HT1080 (cell line): Measurements from ENCODE around the gene KLF13. TPM values are rescaled to one million over a fixed set of nuclear protein-coding genes. Genes with fewer than 3 reads are reported as not detected.

Experiments used
- DNase-seq: peaks from one replicate; pipeline ENCODE4 v3.0.0-alpha.2; 2015; ENCODE audit warnings: low read depth
- total RNA-seq: library from RNA; depleted of rRNA; stranded (reverse); fragments of >200 nt; shearing (Covaris generic); gene quantifications from 2 replicates; pipeline ENCODE4 v1.2.3, GENCODE V29; 2014

The KLF13 gene
- total RNA-seq, 1 experiment from 2014 or later = 10.5 TPM

GRCh38 chr15:31298707-31299172 is 27.9 kb upstream of the KLF13 start:
- no peak for DNase-seq

- no peak for DNase-seq
Observed at GRCh38 chr15:31300208-31300661, 26.4 kb upstream of the KLF13 start.

GRCh38 chr15:31300981-31301672 is 25.5 kb upstream of the KLF13 start:
- no peak for DNase-seq

- no peak for DNase-seq
Observed at GRCh38 chr15:31301673-31301990, 25.0 kb upstream of the KLF13 start.

- no peak for DNase-seq
Observed at GRCh38 chr15:31302029-31302657, 24.5 kb upstream of the KLF13 start.

DNA sequence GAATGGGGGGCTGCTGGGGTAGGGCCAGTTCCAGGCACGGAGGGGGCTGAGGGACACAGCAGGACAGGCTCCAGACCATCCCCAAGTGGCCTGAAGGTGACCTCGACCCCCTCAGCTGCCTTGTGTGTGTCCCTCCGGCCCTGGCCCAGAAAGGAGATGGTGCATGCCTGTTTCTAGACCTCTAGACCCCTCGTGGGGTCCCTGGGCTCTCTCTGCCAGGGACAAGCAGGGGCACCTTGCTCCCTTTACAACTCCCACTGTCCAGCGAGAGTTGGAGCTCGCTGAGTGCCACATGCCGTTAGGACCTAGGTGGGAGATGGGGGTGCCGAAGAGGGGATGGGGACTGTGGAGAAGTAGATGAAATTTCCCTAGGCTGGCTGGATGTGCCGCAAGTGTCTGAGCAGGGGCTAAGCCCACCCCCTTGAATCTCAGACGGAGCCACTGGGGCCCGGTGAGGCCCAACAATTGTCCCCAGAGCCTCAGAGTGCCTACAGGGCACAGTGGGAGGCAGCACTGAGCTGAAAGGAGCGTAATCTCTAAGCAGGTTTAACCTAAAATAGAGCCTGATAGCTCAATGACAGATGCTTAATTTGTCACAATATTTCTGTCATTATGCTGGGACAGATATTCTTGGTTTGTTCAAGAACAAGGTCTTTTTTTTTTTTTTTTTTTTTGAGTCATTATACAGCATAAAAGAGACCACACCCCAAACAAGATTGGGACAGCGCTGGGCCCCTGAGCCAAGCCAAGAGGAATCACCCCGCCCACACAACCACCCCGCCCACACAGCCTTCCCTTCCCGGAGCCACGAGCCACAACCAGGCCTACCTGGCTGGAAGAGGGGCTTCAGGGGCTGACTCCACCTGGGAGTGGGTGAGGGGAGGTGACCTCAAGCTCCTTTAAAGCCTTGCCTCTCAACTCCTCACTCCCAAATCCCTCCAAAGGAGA is 23.6 kb upstream of the KLF13 start:
- DNase-seq = no peak

GRCh38 chr15:31303726-31304648 is 22.6 kb upstream of the KLF13 start:
- no peak for DNase-seq

DNA sequence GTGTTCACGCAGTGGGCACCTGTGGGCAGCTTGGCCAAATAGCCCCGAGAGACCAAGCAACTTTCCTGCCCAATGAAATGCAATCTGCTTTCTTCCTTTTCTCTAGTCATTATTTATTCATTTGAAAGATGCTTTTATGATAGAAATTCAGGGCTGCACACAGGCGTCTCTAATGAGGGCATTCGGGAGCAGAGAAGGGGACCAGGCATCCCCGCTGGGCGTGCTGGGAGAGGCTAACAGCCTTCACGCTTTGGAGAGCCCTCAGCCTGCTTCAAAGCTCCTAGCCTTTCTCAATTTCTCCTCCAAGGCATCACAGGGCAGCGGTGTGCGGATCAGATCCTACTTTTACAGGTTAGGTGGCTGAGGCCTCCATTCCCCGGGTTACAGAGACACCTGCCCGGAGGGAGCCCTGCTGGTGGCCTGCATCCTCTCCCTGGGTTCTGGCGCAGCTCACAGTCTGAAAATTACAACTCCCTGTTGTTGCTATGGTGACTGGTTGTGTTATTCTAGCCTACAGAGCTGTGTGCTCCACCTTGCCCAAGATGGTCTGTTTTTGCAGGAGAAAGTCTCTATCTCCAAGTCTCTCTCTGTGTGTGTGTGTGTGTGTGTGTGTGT is 21.8 kb upstream of the KLF13 start:
- DNase-seq = no peak

- DNase-seq = no peak
Observed at GRCh38 chr15:31305375-31305774, 21.3 kb upstream of the KLF13 start.

GRCh38 chr15:31305796-31306425 is 20.7 kb upstream of the KLF13 start:
- no peak for DNase-seq

- no peak for DNase-seq
Observed at GRCh38 chr15:31306426-31307269, 20.0 kb upstream of the KLF13 start.

DNA sequence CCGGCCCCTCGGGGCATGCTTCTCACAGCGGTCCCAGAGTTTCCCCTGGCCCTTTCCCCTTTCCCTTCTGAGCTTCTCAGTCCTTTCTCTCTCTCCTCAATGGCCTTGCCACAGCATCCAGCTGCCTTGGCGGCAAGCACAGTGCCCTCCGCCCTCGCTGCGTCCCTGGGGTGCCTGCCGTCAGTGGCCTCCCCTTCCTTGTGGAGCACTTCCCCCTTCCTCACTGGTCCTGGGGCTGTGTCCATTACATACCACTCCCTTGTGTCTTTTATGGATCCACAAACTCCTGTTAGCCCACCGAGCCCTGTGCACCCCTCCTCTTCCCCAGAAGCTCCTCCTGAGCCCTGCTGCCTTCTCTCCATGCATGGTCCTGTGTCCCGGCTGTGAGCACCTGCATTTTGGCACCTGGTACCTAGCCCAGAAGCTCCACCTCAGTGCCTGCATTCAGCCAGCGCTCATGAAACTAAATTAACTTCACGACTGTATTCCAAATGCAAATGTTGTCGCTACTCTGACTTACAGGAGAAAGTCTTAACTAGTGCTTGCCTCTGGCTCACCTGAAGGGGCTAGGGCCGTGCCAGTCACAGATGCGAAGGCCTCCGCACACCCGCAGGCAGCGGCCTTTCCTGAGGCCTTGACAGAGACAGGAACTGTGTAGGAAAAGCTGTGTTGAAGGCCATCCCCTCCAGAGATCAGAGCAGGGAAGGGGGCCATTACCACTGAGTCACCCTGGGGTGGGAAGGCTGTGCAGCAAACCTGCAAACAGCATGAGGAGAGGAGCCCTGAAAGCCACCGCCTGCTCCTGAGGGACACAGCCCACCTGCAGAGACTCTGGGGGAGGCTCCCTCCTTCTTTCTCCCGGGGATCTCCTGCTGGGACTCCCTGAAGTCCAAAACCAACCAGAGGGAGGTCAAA is 19.1 kb upstream of the KLF13 start:
- DNase-seq = no peak

DNA sequence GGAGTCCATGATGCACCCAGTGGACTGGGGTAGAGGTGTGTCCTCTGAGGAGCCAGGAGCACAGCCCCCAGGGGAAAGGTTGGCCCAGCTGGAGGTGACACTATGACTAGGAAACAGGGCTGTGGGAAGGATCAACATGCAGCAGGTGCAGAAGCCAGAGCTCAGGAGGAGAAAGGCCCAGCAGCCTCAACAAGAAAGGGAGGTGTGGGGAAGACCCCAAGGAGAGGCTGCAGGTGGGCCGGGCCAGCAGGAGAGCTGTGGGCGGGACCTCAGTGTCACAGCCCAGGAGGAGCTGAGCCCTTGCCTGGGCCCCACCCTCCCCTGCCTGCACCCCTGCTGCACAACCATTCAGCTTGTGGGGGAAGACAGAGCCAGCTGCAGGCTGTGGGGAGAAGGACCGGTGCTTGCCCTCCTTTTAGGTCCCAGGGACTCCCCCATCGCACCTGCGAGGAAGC is 18.4 kb upstream of the KLF13 start:
- no peak for DNase-seq

DNA sequence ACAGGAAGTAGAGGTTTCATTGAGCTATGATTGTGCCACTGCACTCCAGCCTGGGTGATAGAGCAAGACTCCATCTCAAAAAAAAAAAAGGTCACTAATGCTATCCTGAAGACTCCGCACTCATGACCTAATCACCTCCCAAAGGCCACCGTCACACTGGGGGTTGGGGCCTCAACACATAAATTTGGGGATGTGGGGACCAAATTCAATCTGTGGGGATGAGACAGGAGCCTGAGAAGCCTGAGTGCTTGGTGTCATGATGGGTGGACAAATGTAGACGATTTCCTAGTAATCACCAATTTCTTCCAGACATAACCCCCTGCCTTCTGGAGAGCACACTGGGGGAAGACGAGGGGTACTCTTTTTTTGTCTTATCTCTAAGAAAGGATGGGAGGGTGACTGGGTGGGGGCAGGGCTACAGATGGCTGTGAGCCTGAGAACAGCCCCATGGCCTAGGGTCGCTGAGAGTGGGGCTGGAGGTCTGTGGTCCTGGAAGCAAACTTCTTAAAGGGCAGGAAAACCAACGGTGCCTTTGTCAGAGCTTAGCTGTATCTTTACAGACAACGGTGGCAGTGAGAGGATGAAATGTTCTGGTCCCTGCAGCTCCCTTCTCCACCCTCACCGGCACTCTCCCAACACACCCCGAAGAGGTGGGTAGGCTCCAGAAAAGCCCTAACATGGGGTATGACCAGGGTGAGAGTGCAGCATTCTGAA is 16.6 kb upstream of the KLF13 start:
- no peak for DNase-seq

DNA sequence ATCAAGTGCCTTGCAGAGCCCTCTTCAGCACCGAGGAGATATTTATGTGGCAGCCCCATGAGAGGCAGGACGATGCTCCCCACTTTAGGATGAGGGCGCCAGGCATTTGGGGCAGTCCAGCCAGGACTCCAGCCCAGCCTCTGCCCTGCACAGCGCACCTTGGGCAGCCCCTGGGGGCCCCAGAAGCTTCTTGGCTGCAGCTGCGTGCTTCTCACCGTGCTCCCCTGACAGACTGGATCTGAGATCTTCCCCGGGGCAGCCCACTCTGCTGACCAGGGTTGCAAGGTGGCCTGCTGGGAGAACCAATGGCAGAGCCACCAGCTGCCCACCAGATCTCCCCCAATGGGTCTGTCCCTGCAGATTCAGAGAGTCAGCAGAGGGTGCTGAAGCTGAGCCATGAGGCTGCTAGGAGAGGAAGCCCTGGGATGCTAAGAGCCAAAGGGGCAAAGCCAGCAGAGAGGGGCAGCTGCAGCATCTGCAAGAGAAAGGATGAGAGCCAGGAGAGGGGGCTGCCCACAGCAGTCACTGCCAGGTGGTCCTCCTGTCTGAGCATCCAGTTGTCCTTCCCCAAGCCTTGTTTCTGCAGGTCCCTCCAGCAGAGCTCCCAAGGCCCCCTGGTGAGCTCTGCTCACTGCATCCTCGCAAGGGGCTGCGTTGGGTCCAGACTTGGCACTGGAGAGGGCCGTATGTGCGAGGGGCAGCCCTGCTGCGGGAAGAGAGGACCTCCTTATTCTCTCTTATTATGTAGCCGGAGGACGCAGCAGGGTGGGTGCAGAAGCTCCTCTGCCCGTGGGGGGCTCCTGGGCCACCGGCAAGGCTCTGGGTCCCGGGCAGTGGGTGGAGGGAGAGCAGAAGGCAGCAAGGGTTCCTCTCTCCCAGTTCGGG is 14.7 kb upstream of the KLF13 start:
- no peak for DNase-seq

- no peak for DNase-seq
Observed at GRCh38 chr15:31313223-31313622, 13.4 kb upstream of the KLF13 start.
